Measurements from ENCODE around the gene UBE2D3. TPM values are rescaled to one million over a fixed set of nuclear protein-coding genes. Genes with fewer than 3 reads are reported as not detected.
"Not testable (repeated sequence)": the region's sequence is repeated elsewhere in the genome, so short reads cannot be mapped to it uniquely, and the experiment has no call there.

Gene UBE2D3
- total RNA-seq, 2 experiments from 2014 or later: 415 to 447 TPM

DNA sequence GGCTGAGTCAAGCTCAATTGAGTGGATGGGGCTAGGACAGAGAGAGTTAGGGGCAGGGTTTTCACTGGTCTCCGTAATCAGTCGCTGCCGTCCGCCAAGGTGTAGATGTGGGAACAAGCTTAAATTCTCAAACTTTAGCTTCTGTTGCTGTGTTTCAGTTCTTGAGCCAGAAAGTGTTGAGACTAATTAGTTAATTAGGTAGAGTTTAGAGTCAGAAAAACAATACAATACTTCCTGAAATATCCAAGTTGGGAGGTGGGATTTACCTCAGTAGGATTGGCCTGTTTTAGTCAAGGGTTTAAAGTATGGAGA lies 1.1 kb upstream of the UBE2D3 start:
- intact Hi-C loops (cut with micrococcal nuclease): loop anchor here (1.0 to 5.0 kb wide), 13 partner anchors 9 to 1481 kb away; partner anchors contain the start of genes BDH2, CENPE, MANBA and PPP3CA
- POLR2A ChIA-PET: interaction anchor here (0.8 to 6.7 kb wide), 18 partner anchors 9 to 1481 kb away, joined by 3 to 147 read pairs (median 5); partner anchors contain the start of genes BDH2, CISD2, MANBA and NFKB1
- Mint-ChIP-seq H3K36me3 (peaks cover 16% of the 10 kb centered on the region), H3K9me3 (no peaks in the 10 kb centered on the region), H3K27ac (no peak overlapping the region), H3K4me1 (ENCODE audit: low read depth) (peaks cover 20% of the 10 kb centered on the region), H3K27me3 (no peaks in the 10 kb centered on the region), H3K4me3 (no peak overlapping the region)
- no peak for DNase-seq
- CTCF ChIA-PET: interaction anchor here (0.9 to 2.5 kb wide), 10 partner anchors 9 to 483 kb away, joined by 3 to 15 read pairs (median 6); partner anchors contain the start of genes CISD2 and SLC39A8

DNA sequence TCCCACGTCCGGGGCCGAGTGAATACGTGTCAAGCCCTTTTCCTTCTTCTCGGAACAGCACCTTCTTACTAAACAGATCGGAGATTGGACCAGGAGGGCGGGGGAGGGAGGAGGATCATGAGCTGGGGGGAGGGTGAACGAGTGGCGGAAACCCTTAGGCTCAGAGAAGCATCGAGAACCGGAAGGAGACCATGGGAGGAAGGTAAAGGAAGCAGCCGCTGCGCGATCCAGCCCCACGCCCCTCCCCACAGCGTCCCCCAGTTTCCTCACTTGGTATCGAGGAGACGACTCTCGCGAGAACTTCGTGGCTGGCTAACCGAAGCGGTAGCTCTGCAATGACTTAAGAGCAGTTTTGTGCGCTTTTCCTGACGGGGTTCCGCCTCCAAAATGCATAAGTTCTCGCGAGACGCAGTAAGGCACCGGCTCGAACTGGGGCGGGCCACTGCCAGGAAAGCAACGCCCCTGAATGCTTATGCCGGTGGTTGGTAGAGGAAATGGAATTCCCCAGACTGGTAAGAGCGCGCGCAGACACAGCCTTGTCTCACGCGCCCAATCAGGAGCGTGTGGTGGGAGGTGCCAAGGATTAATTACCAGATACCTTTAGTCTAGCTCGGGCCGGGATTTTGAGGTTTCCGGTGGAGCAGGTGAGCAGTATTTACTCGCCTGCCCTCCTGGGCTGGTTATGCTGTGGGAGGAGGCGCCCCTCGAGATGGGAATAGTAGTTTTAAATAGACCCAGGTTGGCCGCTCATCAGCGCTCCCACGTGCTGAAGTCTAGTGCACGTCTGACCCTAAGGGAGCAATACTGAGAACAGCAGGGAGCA lies 534 bp upstream of the UBE2D3 start:
- intact Hi-C loops (cut with micrococcal nuclease): loop anchor here (1.0 to 5.0 kb wide), 15 partner anchors 9 to 1481 kb away; partner anchors contain the start of genes BDH2, CENPE, MANBA and NFKB1
- Mint-ChIP-seq H3K9me3 (no peaks in the 10 kb centered on the region), H3K4me1 (ENCODE audit: low read depth) (peaks cover 23% of the 10 kb centered on the region), H3K27me3 (no peaks in the 10 kb centered on the region), H3K36me3 (peaks cover 22% of the 10 kb centered on the region), H3K4me3 (no peak overlapping the region), H3K27ac (no peak overlapping the region)
- ChIA-PET CTCF (interaction anchor here (1.0 to 2.5 kb wide), 9 partner anchors 8 to 482 kb away, joined by 3 to 15 read pairs (median 7); partner anchors contain the start of genes CISD2 and SLC39A8), POLR2A (interaction anchor here (0.6 to 6.7 kb wide), 24 partner anchors 10 to 1480 kb away, joined by 3 to 147 read pairs (median 4); partner anchors contain the start of genes BDH2, CISD2, MANBA and NFKB1)
- peak; percentile 99 for DNase-seq

DNA sequence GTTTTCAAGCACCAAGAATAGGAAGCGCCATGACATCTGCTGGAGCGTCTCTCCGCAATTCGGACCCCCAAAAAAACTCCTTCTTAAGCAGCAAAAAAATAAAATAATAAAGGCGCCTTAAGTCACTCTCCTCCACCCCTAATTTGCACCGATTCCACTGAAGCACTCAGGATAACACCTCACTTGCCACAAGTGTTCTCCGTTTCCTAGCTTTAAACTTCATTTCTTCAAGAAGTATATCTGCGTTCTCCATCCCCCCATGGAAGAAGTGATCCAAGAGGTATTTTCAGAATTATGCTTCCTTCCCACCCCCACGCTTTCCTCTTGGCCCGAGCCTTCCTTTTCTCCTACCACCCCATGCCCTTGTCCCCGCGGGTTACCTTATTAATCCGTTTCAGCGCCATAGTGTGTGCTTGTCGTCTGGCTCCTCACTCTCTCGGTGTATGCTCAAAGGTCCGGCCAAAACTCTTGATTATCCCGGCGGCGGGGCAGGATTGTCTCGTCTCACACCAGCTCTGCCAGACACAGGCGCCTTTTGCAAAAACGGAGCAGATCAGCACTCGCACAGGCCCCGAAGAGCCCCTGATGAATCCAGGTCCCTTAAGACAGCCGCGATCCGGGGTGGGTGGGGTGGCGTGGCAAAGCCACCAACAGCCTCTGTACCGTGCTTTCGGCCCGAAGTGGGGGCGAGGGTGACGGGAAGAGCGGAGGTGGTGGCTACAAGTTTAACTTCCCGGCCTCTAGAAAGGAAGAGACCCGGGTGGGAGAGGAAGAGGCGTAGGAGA lies 1.1 kb downstream of the UBE2D3 start:
- H3K27me3 Mint-ChIP-seq: no peaks in the 10 kb centered on the region
- POLR2A ChIA-PET: interaction anchor here (1.0 to 6.7 kb wide), 13 partner anchors 8 to 481 kb away, joined by 3 to 147 read pairs (median 6); partner anchors contain the start of genes CISD2, MANBA, NFKB1 and SLC39A8
- CTCF ChIA-PET: interaction anchor here (0.8 to 2.0 kb wide), 5 partner anchors 10 to 182 kb away, joined by 3 to 10 read pairs (median 7); partner anchors contain the start of gene CISD2
- peaks cover 31% of the 10 kb centered on the region for H3K4me1 Mint-ChIP-seq (ENCODE audit: low read depth)
- no peak overlapping the region for H3K4me3 Mint-ChIP-seq
- no peak for DNase-seq
- no peak overlapping the region for H3K27ac Mint-ChIP-seq
- H3K36me3 Mint-ChIP-seq: peaks cover 31% of the 10 kb centered on the region
- H3K9me3 Mint-ChIP-seq: no peaks in the 10 kb centered on the region
- intact Hi-C loops (cut with micrococcal nuclease): loop anchor here (5.0 kb wide), 5 partner anchors 161 to 1479 kb away; partner anchors contain the start of genes CENPE and PPP3CA

DNA sequence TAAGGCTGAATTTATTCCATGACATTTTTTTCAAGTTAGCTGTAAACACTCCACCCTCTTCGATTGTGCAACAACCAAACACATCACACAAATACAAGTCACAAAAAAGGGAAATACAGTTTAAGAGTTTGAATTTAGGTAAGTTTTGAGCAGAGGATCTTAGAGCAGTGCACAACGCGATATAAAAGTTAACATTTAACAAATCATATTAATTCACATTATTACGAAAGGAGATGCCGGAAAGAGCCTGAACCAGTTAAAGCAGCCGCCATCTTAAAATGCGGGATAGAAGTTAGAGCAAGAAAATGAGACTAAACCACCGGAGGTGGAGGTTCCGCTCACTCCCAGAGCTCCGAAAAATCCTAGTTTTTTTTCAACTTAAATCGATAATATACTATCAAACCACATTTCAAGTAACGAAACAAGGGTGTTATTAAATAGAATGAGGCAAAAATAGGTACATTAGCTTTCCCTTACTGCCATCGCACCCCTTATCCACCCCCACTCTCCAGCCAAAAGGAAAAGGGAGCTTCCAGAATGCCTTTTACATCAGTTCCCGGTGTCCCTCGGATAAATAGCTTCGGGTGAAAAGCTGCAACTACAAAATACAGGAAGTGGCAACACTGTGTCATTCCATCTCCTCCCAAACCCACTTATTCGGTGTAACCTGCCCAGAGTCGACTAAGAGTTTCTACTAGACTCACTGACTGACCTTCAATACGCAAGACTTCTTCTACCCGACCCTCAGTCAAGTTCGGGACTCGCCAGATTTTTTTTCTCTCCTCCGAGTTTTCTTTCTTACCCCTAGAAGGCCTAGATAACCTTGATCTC lies 1.9 kb downstream of the UBE2D3 start:
- ChIA-PET CTCF (interaction anchor here (0.8 to 2.0 kb wide), 4 partner anchors 9 to 183 kb away, joined by 3 to 9 read pairs (median 5); partner anchors contain the start of gene CISD2), POLR2A (interaction anchor here (0.6 to 6.7 kb wide), 11 partner anchors 8 to 480 kb away, joined by 3 to 147 read pairs (median 3); partner anchors contain the start of genes CISD2, MANBA, NFKB1 and SLC39A8)
- Mint-ChIP-seq H3K4me3 (no peak overlapping the region), H3K4me1 (ENCODE audit: low read depth) (peaks cover 39% of the 10 kb centered on the region), H3K27ac (no peak overlapping the region), H3K36me3 (peaks cover 38% of the 10 kb centered on the region), H3K27me3 (no peaks in the 10 kb centered on the region), H3K9me3 (no peaks in the 10 kb centered on the region)
- intact Hi-C loops (cut with micrococcal nuclease): loop anchor here (1.0 to 5.0 kb wide), 6 partner anchors 36 to 1478 kb away; partner anchors contain the start of genes CENPE and PPP3CA
- peak; percentile 65 for DNase-seq

DNA sequence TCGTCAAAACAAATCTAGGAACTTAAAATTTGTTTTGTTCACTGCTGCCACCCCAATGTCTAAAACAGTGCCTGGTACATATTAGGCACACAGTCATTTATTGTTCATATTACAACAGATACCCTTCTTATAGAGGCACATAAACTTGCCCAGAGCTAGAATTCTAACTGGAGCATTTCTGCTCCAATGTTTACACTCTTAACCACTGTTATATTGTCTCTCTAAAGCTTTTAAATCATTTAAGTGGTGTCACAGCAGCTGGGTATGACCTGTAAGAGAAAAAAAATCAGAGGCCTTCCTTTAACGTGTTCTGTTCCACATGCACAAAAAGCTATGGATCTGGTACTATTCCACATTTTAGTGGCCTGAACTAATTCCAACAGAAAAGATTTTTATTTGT lies 3.0 kb downstream of the UBE2D3 start:
- POLR2A ChIA-PET: interaction anchor here (0.5 to 6.7 kb wide), 6 partner anchors 6 to 479 kb away, joined by 3 to 147 read pairs (median 4); partner anchors contain the start of genes CISD2 and SLC39A8

DNA sequence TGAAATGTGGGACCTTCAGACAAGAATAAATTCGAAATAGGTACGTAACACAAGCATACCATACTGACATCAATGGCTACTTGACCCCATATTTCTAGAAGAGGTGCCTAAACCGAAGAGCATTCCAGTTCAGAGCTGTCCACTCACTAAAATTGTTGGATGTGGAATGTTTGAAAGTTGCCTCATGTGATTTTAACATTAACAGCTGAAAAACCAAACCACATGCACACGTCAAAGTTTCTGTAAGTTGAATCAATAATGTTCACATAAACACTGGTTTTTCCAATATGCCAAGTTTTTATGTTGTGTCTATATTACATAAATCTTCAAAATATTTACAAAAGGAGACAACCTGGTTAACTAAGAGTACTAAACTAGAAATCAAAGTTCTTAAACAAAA lies 3.5 kb downstream of the UBE2D3 start:
- H3K27ac Mint-ChIP-seq: peak overlapping the region; percentile 86
- no peaks in the 10 kb centered on the region for H3K9me3 Mint-ChIP-seq
- peaks cover 47% of the 10 kb centered on the region for H3K36me3 Mint-ChIP-seq
- DNase-seq: no peak
- intact Hi-C loops (cut with micrococcal nuclease): no loop called here
- POLR2A ChIA-PET: interaction anchor here (0.5 to 6.7 kb wide), 5 partner anchors 11 to 321 kb away, joined by 3 to 147 read pairs (median 4); partner anchors contain the start of gene CISD2
- peak overlapping the region; percentile 78 for H3K4me3 Mint-ChIP-seq
- H3K27me3 Mint-ChIP-seq: no peaks in the 10 kb centered on the region
- CTCF ChIA-PET: interaction anchor here (1.0 to 1.7 kb wide), 7 partner anchors 45 to 312 kb away, joined by 3 to 4 read pairs (median 3); partner anchors contain the start of gene CISD2
- H3K4me1 Mint-ChIP-seq (ENCODE audit: low read depth): peaks cover 46% of the 10 kb centered on the region

More for the DNA sequence above, 3.0 kb downstream of the UBE2D3 start:
- Mint-ChIP-seq H3K36me3 (peaks cover 46% of the 10 kb centered on the region), H3K27ac (no peak overlapping the region), H3K9me3 (no peaks in the 10 kb centered on the region), H3K4me3 (no peak overlapping the region), H3K27me3 (no peaks in the 10 kb centered on the region), H3K4me1 (ENCODE audit: low read depth) (peaks cover 49% of the 10 kb centered on the region)
- CTCF ChIA-PET: interaction anchor here (1.1 to 2.0 kb wide), 6 partner anchors 45 to 313 kb away, joined by 3 to 7 read pairs (median 3); partner anchors contain the start of gene CISD2
- no peak for DNase-seq
- intact Hi-C loops (cut with micrococcal nuclease): no loop called here

DNA sequence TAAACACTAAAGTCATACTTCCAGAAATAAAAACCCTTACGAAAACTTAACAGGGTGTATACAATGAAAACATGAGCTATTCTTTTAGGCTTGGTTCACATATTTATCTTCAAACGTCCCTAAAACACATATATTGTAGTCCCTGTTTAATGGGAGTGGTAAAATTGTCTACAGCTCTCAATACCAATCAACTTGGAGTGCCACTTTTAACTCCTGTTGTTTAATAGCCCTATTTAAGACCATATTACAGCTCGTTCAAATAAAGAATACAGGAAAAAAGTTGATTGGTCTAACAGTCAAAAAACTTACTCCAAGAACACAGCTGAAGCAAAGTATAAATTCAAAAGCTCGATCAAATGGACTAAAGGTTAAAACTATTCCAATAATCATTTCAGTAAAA lies 3.9 kb downstream of the UBE2D3 start:
- Mint-ChIP-seq H3K9me3 (no peaks in the 10 kb centered on the region), H3K4me1 (ENCODE audit: low read depth) (peaks cover 48% of the 10 kb centered on the region), H3K27ac (peak overlapping the region; percentile 86), H3K4me3 (peak overlapping the region; percentile 78), H3K27me3 (no peaks in the 10 kb centered on the region), H3K36me3 (peaks cover 52% of the 10 kb centered on the region)
- POLR2A ChIA-PET: interaction anchor here (0.6 to 6.7 kb wide), 6 partner anchors 11 to 321 kb away, joined by 3 to 147 read pairs (median 4); partner anchors contain the start of gene CISD2
- DNase-seq: no peak
- CTCF ChIA-PET: interaction anchor here (0.7 to 1.7 kb wide), 6 partner anchors 49 to 276 kb away, joined by 3 to 4 read pairs (median 3); partner anchors contain the start of gene BDH2
- intact Hi-C loops (cut with micrococcal nuclease): no loop called here

DNA sequence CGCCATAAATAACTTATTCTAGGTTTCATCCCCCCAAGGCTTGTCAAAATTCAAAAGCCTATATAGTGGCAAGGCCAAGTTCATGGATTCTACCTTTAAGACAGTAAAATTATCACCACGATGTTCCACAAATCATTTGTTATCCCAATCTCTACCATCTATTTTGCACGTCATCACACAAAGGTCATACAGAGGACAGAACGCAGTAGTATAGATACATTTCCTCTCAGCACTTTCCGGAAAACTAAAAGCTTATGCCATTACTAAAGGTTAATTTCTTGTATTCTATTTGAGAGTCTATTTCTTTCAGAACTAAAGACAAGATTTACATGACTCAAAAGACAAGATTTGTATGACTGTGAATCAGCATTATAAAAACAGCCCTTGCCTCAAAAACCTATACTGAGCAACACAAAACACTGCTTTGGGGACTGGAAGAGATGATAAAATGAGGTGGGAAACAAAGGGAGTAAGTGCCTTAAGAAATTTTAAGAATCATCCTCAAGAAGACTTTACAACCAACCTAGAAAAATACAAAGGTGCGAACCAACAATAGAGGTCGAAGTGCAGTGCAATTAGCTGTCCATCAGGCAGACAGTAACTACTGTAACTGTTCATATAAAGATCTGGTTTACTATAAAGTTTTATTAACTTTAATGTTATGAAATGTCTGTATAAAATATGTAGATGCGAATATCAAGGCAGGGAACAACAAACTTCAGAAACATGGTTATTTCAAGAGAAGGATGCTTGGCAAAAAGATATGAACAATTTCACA lies 7.6 kb downstream of the UBE2D3 start:
- POLR2A ChIA-PET: interaction anchor here (0.6 to 6.0 kb wide), 5 partner anchors 7 to 261 kb away, joined by 3 to 105 read pairs (median 7); partner anchors contain the start of genes CISD2 and UBE2D3
- DNase-seq: no peak
- peaks cover 72% of the 10 kb centered on the region for H3K36me3 Mint-ChIP-seq
- H3K4me1 Mint-ChIP-seq (ENCODE audit: low read depth): peaks cover 76% of the 10 kb centered on the region
- intact Hi-C loops (cut with micrococcal nuclease): loop anchor here (1.0 to 5.0 kb wide), 2 partner anchors 9 to 367 kb away; no protein-coding TSS in a partner anchor
- H3K27ac Mint-ChIP-seq: peak overlapping the region; percentile 86
- no peaks in the 10 kb centered on the region for H3K27me3 Mint-ChIP-seq
- H3K4me3 Mint-ChIP-seq: peak overlapping the region; percentile 54
- H3K9me3 Mint-ChIP-seq: no peaks in the 10 kb centered on the region
- CTCF ChIA-PET: interaction anchor here (1.0 kb wide), 1 partner anchor 9 kb away, joined by 3 read pairs; no protein-coding TSS in a partner anchor

DNA sequence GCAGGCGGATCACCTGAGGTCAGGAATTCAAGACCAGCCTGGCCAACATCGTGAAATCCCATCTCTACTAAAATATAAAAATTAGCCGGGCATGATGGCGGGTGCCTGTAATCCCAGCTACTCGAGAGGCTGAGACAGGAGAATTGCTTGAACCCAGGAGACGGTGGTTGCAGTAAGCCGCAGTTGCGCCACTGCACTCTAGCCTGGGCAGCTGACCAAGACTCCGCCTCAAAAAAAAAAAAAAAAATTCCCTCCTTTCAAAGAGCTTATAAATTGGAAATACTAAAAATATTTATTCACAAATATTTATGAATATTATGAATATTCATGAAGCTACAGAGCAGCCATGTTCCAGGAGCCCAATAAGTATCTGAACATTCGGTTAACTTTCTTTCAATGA lies 8.3 kb downstream of the UBE2D3 start:
- Mint-ChIP-seq H3K36me3 (peaks cover 71% of the 10 kb centered on the region), H3K4me1 (ENCODE audit: low read depth) (peaks cover 77% of the 10 kb centered on the region), H3K27ac (peak overlapping the region; percentile 86), H3K4me3 (peak overlapping the region; percentile 54)
- DNase-seq, H3K27me3 Mint-ChIP-seq, H3K9me3 Mint-ChIP-seq: not testable (repeated sequence)
- intact Hi-C loops (cut with micrococcal nuclease): loop anchor here (1.0 to 5.0 kb wide), 2 partner anchors 9 to 367 kb away; no protein-coding TSS in a partner anchor
- ChIA-PET CTCF (interaction anchor here (1.0 kb wide), 1 partner anchor 9 kb away, joined by 3 read pairs; no protein-coding TSS in a partner anchor), POLR2A (interaction anchor here (0.6 to 6.0 kb wide), 6 partner anchors 8 to 262 kb away, joined by 3 to 105 read pairs (median 5); partner anchors contain the start of genes CISD2, MANBA and UBE2D3)

All from activated CD4-positive, alpha-beta memory T cell treated with anti-CD3 and anti-CD28 coated beads for 36 hours (primary cell).